Gastroesophageal sphincter (tissue), 3 donors: ENCODE results near the gene SLC25A28.

Experiments
- CTCF ChIP-seq, 4 experiments: fragments of 200-600 bp in 2 of 4; fragments of 450-650 bp in 2 of 4; sonication (generic) in 1 of 4; IDR thresholded peaks; one replicate each; pipeline ENCODE4 v1.5.1; 2017 to 2019; ENCODE audit warnings: antibody characterized with exemption in 4 of 4, mild to moderate bottlenecking in 2 of 4, moderate library complexity in 2 of 4
- POLR2AphosphoS5 ChIP-seq: sonication (generic); formaldehyde crosslinking; IDR thresholded peaks from one replicate; pipeline ENCODE4 v1.6.1; 2017; ENCODE audit warnings: antibody characterized with exemption

GRCh38 chr10:99609186-99609585 is 11.1 kb downstream of the SLC25A28 start:
- TF ChIP-seq CTCF (IDR thresholded peaks at IDR 0.05) (no peak), POLR2AphosphoS5 (no peak)
